Left lobe of liver (tissue), 2 donors: ENCODE measurements around the gene FASTKD3. TPM values are rescaled to one million over a fixed set of nuclear protein-coding genes. Genes with fewer than 3 reads are reported as not detected.
A peak's percentile ranks its signal among the peaks of the same experiment; 100 is the strongest.

ENCODE experiments used
- ATAC-seq: fragments of 200-7000 bp; cut with Tn5 transposase; one replicate; pipeline ENCODE4 v1.9.1; 2020; ENCODE audit warnings: mild to moderate bottlenecking, moderate library complexity
- DNase-seq: peaks from one replicate; pipeline ENCODE4 v3.0.0-alpha.2; 2020; ENCODE audit warnings: low spot score
- total RNA-seq: library from RNA; stranded (reverse); gene quantifications from one replicate; pipeline ENCODE4 v1.2.1, GENCODE V29; 2021
- donor health status: DM: no; HTN: no; CAD: no; lungs with moderate emphysema.
- donor health status: DM: no; HTN: yes; CAD: no.

FASTKD3 gene
- total RNA-seq, 1 donor from 2014 or later = 3.7 TPM

- ATAC-seq (no peak), DNase-seq (no peak)
These were observed 14.1 kb upstream of the FASTKD3 start for GRCh38 chr5:7882926-7883325.

DNA sequence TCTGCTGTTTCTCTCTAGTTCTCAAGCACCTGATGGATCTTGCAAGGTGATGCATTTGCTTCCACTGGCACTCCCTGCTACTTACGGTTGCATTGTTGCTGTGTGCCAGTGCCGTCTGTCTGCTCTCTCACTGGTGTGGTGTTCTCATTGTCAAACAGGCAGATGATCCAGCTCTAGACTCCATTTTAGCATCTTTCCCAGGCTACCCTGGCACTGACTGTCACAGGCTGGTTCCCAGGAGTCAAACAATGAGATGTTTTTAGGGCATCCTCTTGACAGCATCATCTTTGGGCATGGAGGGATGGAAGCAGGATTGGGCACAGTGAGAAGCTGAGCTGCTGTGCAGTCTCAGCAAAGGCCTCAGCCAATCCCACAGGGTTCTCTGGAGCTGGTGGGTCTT lies 13.0 kb upstream of the FASTKD3 start:
- DNase-seq (no peak), ATAC-seq (no peak)

DNA sequence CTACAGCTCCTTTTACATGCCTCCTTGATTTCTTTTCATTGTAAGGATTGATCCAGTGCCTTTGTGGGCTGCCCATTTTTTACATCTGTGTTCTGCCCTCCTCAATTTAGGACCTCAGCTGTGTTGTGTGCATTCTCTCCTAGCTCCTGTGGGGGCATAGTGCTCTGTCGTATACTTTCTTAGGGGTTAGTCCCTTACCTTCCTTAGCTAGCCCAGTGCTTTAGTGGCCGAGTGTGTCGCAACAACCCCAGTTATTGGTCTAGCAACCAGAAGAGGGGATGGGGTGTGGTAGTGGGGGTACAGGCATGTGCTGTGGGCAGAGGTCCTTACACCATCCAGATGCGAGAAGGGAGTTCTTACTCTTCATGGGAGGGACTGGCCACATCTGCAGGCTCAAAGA lies 12.3 kb upstream of the FASTKD3 start:
- ATAC-seq = no peak
- DNase-seq = no peak

DNA sequence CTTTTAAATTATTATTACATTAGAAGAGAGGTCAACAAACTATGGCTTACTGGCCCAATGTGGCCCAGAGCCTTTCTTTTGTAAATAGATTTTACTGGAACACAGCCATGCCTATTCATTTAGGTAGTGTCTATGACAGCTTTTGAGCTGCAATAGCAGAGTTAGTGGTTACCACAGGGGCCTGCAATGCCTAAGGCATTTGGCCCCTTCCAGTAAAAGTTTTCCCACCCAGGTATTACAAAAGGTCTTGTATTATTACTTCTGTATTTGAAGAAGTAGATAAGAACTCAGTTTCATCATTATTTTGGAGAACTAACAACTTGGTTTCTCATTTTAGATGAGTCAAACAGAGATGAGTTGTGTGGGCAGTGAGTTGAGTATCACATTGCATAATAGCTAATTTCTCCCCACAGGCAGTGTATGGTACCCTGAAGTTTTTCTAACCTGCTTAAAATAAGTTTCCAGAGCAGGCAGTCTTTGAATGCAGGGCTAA lies 9.6 kb upstream of the FASTKD3 start:
- no peak for DNase-seq
- ATAC-seq = peak; percentile 82

DNA sequence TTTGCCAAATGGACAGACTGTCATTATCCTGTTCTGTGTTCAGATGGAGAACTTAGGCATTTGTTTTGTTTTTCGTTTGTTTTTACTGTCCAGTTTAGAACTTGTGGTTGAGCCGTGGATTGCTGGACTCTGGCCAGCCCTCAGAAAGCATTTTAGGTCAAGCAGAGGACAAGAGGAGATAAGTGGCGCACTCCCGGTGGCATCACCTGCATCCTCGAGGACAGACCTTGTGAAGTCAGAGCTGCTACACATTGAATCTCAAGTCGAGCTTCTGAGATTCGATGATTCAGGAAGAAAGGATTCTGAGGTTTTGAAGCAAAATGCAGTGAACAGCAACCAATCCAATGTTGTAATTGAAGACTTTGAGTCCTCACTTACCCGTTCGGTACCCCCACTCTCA lies 9.0 kb upstream of the FASTKD3 start:
- ATAC-seq (peak; percentile 46), DNase-seq (peak; percentile 64)

DNA sequence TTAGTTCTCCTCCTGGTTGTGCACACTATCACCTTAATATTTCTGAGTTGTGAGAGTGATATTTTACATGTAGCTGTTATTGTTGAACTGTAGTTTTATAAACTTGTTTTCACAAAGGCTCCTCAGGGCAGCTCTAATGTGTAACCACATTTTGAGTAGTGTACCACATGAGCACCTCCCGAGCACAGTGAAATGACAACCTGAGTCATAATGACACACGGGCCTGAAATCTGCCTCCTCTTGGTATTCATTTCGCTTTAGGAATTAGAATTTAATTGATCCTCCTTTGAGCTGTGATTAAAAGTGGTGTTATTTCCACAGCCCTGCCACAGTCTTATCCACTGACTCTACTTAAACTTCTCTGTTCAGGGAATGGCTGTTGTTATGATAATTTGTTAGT lies 8.0 kb upstream of the FASTKD3 start:
- DNase-seq (no peak), ATAC-seq (no peak)

DNA sequence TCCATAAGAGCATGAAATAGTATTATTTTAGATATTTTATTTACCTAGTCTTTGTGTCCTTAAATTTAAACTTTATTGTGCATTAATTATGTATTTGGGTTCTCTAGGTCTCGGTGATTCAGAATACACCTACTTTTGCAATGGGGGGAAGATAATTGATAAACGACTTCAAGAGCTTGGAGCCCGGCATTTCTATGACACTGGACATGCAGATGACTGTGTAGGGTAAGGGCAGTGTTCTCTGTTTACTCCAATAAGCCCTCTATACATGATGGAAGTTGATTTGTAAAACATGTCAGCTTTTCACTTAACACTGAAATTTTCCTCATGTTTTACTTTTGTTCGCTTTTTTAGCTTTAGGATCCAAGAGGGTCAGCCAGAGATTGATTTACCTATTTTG lies 6.3 kb upstream of the FASTKD3 start:
- DNase-seq (no peak), ATAC-seq (no peak)

GRCh38 chr5:7874639-7875038 lies 5.8 kb upstream of the FASTKD3 start:
- ATAC-seq (no peak), DNase-seq (no peak)

DNA sequence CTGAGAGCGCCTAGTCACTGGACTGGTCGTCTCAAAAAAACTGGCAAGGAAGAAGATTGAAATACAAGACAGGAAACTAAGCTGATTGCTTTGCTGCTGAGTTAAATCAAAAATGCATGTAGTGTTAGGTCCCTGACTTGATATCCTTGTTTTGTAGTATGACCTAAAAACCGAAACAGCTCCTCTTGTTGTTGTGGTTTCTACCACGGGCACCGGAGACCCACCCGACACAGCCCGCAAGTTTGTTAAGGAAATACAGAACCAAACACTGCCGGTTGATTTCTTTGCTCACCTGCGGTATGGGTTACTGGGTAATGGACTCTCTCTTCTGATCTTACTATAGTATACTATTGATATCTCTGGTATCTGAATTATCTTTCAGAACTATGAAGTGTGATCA lies 4.4 kb upstream of the FASTKD3 start:
- no peak for DNase-seq
- ATAC-seq = no peak

DNA sequence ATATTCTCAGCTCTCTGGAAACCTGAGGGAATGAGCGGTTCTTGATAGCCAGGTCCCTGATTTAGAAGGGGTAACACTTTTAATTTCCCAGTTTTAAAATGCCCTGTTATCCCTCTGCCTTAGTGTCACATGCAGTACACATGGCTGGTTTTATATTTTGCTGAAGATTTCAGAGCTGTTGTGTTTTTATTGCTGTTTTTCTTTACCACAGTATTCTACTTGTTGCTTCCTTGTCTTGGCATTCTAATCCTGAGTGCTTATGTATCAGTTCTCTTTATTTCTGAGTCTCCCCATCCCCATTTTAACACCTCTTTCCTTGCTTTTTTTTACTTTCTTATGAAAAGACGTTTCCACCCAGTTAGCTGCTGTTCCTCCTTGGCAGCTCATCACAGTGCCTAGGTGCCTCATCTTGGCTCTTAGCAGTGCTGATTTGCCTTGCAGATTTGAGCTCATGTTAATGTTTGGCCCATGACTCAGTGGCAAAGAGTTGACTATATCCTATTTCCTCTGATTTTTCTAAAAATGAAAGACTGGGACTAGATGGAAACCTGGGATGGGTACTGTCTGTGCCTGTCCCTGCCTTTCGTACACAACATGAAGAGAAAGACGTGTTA lies 3.8 kb upstream of the FASTKD3 start:
- ATAC-seq (no peak), DNase-seq (no peak)

DNA sequence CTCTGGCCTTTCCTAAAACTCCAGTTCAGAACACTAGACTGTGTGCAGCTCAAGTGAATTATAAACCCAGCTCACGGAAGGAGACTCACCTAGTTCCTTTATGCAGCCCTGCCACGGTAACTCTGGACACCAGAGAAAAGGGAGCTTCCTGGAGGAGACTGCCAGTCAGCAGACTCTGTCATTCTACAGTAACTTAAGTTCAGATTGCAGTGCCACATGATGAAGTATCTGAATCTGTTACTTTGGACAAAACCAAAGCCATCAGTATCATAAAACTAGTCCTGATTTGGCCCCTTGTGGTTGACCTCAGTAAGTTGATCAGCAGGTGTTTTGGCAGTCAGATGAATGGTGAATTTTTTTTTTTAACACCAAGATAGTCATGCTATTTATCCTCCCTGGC lies 2.8 kb upstream of the FASTKD3 start:
- no peak for DNase-seq

DNA sequence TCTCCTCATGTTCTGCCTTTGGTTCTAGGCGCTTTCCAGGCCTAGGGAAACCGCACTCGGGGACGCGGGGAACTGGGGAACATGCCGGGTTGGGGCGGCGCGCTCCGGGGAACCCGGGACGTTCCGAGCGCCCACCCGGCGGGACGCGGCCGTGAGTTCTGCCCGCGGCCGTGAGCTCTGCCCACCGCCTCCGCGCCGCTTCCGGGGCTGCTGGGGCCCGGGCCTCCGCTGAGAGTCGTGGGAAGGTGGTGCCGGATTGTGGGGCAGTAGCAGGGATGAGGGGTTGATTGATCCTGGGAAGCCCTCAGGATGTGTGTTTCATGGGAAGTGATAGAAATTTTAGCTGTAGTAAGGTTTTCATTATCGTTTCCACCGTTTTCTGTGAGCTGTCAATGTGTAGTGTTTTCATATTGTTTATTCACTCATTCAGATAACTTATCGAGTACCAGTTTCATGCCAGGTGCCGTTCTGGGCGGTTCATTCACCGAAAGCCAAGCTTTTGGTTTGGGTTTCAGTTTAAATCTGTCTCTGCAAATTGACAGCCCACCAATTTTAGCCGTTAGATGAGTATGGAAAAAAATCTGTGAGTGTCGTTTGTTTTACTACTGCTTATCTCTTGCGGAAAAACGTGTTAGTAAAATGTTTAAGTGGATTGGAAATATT lies 774 bp upstream of the FASTKD3 start:
- ATAC-seq (peak; percentile 60), DNase-seq (no peak)

More for the DNA sequence above, 2.8 kb upstream of the FASTKD3 start:
- ATAC-seq = no peak

DNA sequence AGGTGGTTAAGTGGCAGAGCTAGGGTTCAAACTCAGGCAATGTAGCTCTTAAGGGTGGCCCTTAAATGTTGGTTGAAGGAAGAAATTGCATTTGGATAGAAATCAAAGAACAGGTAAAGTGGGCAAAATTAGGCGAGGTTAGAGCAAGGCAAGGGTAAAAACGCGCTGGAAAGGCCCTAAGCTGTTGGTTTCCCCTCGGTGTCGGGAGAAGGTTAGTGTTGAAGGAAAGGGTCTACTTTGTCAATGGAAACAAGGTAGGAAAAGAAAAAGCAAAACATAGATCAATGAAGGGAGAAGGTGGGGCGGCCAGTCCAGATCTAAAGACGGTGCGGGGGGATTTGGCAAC lies 431 bp downstream of the FASTKD3 start:
- DNase-seq = no peak
- ATAC-seq = peak; percentile 8

DNA sequence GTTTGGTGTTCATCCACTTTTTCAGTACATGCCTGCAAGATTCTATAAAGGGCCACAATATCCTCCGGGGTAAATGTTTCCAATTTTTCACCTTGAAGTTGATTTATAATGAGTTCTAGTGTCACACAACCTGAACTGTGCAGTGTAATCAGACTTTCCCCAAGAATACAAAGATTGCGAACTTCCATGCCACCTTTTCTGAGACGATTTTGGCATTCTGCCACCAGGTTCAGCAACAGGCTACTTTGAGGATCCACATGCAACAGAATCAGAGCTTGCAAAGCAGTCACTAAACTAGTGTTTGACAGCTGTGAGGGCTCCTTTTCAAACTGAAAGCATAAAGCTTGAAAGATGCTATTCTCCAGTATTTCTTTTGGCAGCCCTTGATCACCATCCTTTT lies 1.6 kb downstream of the FASTKD3 start:
- no peak for DNase-seq
- ATAC-seq = no peak

- ATAC-seq = no peak
- DNase-seq = no peak
These were observed 2.6 kb downstream of the FASTKD3 start for GRCh38 chr5:7866196-7866595.

GRCh38 chr5:7857926-7858632 lies 10.8 kb downstream of the FASTKD3 start:
- no peak for ATAC-seq
- no peak for DNase-seq

GRCh38 chr5:7857361-7857760 lies 11.5 kb downstream of the FASTKD3 start:
- DNase-seq (no peak), ATAC-seq (no peak)

DNA sequence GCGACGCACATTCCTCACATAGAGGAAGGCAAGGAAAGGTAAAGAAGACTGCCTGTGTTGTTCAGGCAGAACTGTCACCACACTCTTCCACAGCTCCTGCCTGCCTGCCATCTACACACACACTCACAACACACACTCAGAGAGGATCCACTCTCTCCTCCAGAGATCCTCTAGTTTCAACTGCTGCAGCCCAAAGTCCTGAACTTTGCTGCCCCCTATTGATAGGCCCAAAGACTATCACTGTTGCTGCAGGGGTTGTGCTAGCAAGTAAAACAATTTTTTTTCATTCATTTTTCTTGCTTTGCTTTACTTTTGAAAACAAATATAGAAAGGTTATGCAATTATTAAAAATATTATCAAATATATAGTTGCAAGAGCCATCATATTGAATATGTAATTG lies 12.0 kb downstream of the FASTKD3 start:
- peak; percentile 55 for DNase-seq
- peak; percentile 94 for ATAC-seq

DNA sequence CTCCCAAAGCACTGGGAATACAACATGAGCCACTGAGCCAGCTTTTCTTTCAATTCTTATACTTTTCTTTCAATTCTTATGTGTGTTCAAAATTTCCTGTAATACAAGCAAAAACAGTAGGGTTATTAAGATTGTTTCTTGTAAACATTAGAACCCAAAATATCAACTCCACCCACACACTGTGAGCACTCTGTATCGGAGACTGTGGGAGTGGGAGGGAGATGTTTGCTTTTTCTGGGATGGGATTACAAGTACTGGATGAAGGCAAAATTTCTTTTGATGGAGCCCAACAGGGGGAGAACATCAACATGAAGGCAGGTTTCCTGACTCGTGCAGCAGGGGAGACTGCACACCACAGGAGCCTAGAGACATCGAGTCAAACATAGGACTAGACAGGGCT lies 13.2 kb downstream of the FASTKD3 start:
- ATAC-seq = no peak
- DNase-seq = no peak

GRCh38 chr5:7852988-7853387 lies 15.8 kb downstream of the FASTKD3 start:
- ATAC-seq = no peak

DNA sequence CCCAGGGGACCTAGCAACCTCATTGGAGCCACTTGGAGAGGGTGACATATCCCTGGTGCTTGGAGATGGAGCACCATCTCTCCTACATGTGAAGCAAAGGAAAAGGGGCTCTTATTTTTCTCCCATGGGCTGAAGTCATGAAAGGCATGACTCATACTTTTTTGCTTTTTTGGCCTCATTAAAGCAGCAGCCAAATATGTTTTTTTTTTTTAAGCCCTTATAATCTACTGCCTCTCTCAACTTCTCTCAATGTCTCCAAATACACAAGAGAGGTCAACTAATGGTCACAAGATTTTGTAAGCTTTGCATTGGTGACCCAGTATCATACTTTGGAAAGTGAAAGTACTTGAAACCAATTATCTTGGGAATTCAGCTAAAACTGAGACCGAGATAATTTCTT lies 16.3 kb downstream of the FASTKD3 start:
- ATAC-seq = no peak
- no peak for DNase-seq

More at GRCh38 chr5:7852988-7853387, 15.8 kb downstream of the FASTKD3 start:
- DNase-seq = no peak

- DNase-seq = peak; percentile 76
- ATAC-seq = peak; percentile 87
These were observed 17.1 kb downstream of the FASTKD3 start for GRCh38 chr5:7851617-7852289.
